HG02885 (cell line): ENCODE results near the gene TMEM164.

Experiments used
- ATAC-seq: cut with Tn5 transposase; IDR thresholded peaks from one replicate; pipeline ENCODE4 v1.9.1; 2021; ENCODE audit warnings: mild to moderate bottlenecking; ENCODE audit not compliant: unreplicated experiment, poor library complexity

Gene TMEM164

DNA sequence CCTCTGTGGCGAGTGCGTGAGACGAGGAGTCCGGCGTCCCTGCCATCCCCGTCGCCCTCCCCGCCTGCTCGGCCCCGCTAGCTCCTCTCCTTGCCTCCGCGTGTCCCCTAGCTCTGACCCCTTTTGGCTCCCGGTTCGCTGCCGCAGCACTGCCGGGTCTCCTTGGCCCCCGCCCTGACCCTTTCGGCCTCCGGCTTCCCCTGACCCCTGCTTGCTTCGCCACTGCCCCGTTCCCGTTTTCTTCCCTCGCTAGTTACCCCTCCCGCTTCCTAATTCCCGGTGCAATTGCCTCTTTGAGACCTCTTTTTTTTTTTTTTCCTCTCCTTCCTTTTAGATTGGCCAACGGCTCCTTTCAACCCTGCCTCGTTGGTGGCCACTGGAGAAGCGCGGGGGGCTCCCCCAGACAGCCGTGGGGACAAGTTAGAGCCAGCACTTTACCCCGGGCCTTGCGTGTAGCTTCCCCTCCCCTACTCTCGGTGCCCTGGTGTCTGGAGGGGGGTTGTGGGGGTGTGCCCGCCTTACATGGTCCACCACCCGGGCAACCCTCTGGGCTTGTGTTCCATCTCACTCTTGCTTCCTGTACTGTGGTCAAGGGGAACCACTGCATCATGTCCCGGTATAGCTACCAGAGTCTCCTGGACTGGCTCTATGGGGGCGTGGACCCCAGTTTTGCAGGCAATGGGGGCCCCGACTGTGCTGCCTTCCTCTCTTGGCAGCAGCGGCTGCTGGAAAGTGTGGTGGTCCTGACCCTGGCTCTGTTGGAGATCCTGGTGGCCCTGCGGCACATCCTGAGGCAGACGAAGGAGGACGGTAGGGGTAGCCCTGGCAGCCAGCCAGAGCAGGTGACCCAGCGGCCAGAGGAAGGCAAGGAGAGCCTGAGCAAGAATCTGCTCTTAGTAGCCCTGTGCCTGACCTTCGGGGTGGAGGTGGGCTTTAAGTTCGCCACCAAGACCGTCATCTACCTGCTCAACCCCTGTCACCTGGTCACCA is 548 bp downstream of the TMEM164 start:
- no peak for ATAC-seq

DNA sequence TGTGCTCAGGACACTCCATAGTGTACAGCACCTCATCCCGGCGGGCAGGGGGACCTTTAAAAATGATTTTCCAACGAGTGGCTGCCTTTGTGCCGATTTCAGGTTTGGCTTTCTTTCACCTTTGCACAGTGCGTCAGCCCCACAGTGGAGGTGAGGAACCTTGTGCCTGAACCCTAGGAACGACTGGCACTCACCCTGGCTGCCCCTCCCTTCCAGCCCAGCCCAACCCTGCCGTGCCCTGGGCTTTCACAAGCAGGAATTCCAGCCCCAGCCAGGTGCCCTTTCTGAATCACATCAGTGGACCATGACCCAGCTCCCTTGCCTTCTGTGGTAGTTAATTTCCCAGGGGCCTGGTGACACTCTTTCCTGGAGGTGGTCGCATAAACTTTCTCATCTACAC is 1.3 kb downstream of the TMEM164 start:
- no peak for ATAC-seq

DNA sequence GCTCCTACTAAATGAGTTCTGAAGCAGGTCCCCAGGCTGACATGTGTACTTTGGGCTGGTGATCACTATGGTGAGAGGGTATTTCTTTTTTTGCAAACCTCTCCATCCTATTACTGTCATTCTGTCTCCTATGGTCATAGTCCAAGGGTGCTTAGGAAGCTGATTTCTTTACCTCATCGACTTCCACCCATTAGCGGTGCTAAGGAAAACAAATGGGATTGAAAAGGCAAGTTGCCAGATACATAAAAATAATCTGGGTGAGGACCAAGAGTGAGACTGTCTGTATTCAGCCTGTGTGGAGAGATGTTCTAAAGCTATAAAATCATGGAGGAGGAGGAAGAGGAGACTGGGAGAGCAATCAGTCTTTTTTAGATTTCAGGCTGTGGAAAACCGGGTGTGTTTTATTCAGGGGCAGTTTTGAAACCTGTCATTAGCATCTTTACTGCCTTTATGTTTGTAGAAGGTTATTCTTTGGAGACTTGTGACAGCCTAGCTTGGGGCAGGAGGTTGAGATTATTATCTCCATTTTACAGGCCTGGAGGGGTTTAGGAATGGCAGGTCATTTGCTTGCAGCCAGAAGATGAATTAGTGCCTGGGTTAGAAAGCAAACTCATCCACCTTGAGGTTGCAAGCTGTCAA is 1.9 kb downstream of the TMEM164 start:
- no peak for ATAC-seq

DNA sequence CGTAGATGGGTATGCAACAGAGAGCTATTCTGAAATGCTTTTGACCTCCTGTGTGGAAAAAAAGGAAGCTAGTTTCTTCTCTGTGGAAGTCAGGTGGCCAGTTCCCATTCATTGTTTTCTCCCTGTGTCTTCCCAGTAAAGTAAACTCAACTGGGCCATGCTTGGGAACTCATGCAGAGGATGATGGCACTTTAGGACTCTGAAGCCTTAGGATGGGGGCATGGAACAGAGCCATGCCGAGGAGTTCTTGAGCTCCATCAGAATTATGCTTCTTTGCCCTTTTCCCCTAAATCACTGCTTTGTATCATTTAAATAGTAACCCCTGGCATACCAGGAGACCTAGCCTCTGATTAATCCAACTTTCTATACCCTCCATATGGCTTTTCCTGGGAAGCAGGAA is 3.2 kb downstream of the TMEM164 start:
- no peak for ATAC-seq

DNA sequence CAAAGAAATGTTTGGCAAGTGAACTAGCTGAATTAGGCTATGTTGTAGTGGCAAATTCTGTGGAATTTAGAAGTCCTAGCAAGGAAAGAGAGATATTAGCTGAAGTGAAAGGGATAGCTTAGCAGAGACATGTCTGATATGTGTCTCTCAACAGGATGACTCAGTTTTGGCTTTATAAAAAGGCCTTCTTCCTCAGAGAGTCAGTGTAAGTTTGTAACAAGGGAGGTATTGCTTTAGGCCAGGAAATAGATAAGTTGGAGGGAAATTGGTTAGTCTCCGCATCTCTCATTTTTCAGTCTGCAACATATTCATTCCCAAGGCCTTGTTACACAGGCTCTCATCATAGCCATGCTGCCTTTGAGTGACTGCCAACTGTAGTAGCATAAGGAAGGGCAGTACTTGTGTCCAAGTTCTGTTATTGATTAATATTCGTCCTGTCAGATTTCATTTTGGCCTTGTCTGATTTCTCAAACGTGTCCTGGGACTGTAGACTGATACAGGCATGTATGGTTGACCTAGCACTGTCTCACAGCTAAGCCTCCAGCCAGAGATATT is 4.0 kb downstream of the TMEM164 start:
- no peak for ATAC-seq

DNA sequence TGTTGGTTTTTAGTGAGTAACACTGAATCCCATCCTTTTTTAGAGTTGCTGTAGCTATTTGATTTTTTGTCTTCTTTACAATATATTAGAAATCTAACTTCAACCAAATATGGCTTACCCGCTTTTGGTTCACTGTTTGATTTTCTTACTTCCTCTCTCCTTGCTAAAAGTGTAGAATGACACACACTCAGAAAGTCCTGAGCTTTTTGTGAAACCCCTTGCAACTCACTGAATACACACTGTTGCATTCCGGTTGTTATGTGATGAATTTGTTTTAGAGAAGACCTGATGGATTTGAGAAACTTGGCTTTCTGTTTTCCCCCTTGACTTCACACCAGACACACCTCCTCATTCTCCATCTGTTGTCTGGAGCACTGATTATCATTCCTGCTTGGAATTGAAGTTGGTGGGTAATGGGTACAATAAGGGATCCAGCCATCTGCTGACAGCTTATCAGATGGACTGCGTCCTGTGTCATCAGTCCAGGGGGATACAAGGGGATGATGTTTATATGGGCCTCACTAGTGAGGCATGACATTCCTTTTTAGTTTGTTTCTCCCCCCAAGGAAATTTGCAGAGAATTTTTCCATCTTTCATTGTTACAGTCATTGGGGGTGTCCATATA is 5.2 kb downstream of the TMEM164 start:
- no peak for ATAC-seq

DNA sequence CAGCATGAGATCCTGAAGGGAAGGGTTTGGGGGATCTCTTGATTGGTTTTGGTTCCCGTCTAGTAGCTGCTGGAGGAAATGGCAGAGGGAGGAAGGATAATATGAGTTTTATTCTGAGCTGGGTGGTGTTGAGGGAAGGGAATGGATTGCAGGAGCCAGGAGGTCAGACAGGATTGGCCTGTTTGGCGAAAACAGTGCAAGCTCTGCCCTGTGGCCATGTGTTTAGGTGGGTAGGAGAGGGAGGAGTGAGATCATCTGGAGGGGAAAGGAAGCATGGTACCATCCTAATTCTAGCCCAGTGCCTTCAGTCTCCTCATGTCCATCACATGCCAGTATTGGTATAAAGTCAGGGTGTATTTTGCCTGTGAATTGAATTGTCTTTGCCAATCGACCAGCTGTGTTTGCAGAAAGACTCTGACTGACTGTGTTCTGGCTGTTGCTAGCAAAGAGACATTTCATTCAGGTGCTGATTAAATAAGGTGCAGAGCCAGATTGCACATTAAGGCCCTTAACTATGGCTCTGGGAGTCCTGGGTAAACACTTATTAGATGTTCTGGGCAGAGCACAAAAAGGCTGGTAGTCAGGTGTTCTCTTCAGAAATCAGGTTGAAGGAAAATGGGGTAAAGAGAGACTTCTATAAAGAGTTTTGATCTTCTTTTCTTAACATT is 10.0 kb downstream of the TMEM164 start:
- ATAC-seq, result no peak

DNA sequence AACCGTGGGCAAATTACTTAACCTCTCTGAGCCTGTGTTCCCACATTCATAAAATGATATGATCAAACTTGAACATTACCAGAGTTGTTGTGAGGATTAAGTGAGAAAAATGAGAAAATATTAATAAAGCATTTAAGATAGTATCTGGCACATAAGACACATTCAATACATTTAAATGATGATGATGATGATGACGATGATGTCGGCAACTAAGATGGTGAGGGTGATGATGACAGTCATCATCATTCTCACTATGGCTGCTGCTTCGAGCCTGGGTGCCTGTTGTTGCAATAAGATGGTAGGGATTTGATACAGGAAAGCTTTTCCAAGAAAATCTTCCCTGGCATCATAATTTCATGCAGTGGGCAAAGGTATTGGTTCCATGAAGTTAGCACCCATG is 11.1 kb downstream of the TMEM164 start:
- no peak for ATAC-seq

DNA sequence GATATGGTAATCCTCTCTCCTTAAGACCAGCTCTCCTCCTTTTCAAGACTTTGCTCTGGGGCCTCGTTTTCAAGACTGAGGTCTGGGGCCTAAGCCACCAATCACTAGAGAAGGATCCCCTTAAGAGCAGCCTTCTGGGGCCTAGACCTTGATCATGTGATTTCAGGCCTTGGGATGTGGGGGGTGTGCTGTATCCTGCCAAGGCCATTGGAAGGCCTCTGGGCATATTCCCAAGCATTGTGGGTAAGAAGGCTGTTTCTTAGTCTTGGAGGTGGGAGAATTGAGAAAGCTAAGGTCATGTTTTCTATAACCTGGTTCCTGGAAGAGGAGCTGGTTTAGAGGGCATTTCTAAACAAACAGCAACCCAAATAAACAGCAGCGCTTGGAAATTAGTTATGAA is 12.1 kb downstream of the TMEM164 start:
- ATAC-seq, result no peak

DNA sequence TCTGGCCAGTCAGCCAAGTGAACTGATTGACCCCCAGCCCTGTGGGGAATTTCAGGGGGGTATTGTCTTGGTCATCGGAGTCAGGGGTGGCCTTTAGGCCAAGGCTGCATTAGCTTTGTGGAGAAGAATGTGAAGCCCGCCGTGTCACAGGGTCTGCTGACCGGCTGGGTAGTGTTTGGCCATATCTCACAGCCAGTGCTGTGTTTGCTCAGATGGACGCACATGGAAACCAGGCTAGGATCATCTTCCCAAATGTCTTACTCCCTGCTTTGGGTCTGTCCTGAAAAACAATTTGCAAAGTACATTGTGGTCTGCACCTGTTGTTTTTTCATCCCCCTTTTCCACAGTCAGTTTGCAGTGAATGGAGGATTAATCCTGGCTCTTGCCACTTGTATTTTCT is 13.0 kb downstream of the TMEM164 start:
- no peak for ATAC-seq

DNA sequence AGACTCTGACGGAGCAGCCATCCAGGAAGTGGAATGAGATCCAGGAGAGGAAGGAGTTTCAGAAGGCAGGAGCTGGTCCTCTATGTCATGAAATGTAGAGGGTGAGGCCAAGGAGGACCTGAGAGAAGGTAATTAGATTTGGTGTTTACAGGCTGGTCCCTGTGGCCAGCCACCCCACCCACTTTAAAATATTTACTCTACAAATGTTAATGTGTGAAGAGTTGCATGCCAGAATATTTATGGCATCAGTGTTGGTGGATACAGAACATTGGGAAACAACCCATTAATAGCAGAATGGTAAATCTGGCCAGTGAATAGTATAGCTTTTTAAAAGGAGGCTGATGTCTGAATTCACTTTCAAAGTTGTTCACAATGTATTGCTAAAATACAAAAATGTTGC is 17.6 kb downstream of the TMEM164 start:
- no peak for ATAC-seq

DNA sequence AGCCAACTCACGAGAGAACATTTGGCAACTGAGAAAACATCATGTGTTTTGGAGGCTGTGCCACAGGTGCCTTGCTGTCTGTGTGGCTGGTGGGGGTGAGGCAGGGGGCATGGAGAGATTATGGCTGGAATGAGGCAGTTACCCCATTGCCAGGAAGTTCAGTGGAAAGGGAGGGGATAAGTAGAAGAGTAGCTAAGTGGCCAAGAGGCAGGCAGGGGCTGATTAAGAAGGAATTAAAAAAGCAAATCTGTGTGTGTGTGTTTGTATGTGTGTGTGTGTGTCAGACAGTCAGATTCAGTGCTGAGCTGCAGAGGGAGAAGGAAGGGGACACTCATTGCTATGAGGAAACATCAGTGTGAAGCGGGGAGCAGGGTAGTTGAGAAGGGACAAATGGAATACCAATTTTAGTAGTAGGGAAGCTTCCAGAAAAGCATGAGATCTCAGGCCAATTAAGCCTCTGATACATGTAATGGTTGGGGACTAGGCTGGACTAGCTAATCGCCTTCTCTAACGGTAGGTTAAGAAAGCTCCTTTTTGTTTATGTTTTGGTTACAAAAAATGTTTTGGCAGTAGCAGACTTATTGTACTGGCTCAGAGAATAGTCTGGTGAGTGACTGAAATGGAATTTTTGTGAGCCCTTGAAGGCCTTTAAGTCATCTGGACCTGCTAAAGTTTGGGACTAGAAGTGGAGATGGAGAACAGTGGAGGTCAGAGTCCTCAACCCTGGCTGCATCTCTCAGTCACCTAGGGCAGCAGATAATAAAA is 18.5 kb downstream of the TMEM164 start:
- no peak for ATAC-seq

DNA sequence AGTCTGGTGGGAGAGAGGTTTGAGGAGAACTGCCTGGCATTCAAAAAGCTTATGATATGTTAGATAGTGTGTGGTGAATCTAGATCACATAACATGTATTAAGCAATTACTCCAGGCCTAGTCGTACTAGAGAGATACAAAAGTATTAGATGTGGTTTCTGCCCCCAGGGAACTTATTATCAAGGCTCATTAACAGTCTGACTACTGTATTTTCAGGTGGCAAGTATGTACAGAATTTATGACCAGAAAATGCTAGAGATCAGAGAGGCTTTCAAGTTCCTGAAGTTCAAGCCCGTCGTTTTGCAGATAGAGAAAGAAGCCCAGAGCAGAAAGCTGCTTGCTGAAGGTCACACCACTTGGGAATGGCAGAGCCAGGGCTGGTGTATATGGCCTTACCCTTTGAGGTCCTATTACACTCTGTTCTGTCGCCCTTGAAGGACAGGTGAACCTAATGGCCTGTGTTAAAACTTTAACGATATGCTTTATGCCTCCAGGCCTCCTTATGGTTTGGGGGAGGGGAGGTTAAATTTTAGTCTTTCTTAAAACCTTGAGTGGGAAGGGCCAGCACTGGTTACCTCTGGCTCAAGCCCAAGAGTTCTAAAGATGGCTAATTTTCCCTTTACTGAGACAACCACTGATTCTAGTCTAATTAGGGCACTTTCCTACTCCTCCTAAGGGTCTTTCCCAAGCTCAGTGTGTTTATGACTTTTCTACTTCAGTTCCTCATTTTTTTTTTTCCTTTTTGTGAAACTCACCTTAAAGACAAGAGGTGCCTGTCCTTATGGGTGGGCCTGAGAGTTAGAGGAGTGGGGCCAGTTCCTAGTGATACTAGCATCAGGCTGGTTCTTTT is 19.9 kb downstream of the TMEM164 start:
- ATAC-seq, result no peak

DNA sequence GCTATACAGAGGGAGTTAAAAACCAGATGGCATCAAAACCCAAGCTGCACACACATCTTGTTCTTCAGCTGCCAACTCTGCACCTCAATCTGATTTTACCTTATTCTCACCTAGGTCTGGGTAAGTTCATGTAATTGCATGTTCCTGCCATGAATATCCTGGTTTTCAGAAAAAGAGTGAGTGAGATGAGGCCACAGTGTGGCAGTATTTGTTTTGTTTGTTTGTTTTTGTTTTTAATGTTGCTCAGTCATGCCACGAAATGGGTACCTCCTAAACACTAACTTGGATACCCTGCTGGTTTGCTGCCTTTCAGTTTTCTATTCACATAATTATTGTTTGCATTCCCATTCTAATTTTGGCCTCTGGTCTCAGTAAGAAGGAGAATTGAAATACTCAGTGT is 22.5 kb downstream of the TMEM164 start:
- ATAC-seq, result no peak

DNA sequence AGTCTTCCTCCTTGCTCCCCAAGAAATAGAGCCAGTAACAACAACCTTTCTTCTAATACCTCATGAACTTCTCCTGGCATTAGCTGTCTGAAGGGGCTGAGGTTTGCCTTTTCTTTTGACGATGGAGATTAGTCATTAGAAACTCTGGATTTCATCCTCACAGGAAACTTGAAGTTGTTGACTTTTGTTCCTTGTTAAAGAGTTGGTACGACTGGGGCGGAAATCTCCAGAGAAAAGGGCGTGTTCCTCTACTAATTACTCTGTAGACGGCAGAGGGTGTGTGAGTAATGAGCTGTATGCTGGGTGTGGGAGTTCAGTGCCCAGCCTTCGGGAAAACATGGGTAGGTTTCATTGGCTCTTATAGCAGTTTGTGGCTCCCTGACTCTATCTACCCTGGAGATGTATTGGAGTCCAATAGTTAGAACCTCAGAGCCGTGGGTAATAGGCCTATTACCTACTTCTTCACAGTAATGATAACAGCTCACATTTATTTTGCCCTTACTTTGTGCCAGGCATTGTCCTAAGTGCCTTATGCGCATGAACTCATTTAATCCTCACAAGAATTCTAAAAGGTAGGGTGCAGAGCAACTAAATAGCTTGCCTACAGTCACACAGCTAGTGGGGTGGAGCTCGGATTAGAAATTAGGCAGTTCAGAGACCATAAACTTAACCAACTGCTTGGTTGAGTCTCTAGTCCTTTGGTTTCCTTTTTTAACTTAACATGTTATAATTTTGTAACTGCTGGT is 23.4 kb downstream of the TMEM164 start:
- no peak for ATAC-seq

DNA sequence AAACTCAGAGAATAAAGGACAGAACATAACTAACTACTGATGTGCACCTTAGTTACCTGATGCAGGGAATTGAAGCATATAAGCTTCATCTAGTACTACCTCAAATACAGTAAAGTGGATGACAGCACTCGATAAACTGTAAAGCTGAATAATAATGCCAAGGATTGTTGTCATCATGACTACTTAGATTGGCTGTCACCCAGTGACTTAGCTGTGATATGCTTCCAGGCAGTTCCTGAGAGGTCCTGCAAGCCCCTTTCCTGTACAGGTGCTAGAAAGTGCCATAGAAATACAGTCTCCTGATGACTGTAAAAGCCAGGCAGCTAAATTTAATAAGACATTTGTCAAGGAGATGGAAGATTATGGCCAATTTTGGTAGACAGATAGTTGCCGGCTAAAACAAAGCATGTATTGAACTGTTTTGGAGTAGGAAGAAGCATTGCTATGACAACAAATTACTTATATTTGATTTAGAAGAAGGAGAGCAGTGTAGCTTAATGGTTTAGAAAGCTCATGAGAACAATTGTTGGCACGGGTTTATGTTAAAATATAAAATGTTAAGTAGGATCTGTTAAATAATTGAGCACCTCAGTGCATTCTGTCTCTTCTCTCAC is 29.7 kb downstream of the TMEM164 start:
- ATAC-seq, result no peak

DNA sequence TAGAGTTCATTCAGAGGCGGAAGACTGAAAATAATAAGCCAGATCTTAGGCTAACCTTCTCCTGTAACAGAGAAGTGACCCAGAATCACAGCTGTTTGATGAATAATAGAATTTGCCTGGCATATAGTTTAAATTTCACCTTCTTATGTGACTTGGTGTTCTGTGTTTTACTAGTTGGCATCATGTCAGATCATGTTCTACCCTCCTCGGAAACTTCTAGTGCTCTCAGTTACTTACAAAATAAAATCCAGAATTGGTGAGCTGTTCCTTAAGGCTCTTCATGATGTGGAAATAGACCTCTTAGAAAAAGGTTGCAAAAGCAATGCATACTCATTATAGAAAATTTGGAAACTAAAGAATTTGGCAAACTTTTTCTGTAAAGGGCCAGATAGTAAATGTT is 31.1 kb downstream of the TMEM164 start:
- ATAC-seq, result no peak
